MM.1S (cell line): Measurements from ENCODE around the gene NIN.

Source experiments
- DNase-seq: peaks from one replicate; pipeline ENCODE4 v3.0.0-alpha.2; 2015
- H2AFZ ChIP-seq: fragments of 300-600 bp; sonication (generic); 2 replicates; pipeline ENCODE4 v1.6.0; 2016; ENCODE audit warnings: antibody characterized with exemption, low read length
- H3F3A ChIP-seq: fragments of 300-600 bp; sonication (generic); 2 replicates; pipeline ENCODE4 v1.6.1; 2016; ENCODE audit warnings: mild to moderate bottlenecking, antibody characterized with exemption, low read length, moderate library complexity, mixed read lengths; ENCODE audit not compliant: insufficient read depth
- H3K27ac ChIP-seq: fragments of 300-600 bp; sonication (generic); 2 replicates; pipeline ENCODE4 v1.5.1; 2016; ENCODE audit warnings: mild to moderate bottlenecking, low read length
- H3K27me3 ChIP-seq: fragments of 300-600 bp; sonication (generic); replicated peaks from 2 replicates; pipeline ENCODE4 v1.6.0; 2016; ENCODE audit warnings: low read length; ENCODE audit not compliant: insufficient read depth
- H3K36me3 ChIP-seq: fragments of 300-600 bp; sonication (generic); replicated peaks from 2 replicates; pipeline ENCODE4 v1.6.1; 2016; ENCODE audit warnings: mild to moderate bottlenecking, low read length, mixed read lengths; ENCODE audit not compliant: insufficient read depth
- H3K4me1 ChIP-seq: fragments of 300-600 bp; sonication (generic); 2 replicates; pipeline ENCODE4 v1.6.1; 2016; ENCODE audit warnings: low read length, mixed read lengths
- H3K4me2 ChIP-seq: fragments of 300-600 bp; sonication (generic); 2 replicates; pipeline ENCODE4 v1.6.0; 2016; ENCODE audit warnings: low read depth, low read length
- H3K4me3 ChIP-seq: fragments of 300-600 bp; sonication (generic); 2 replicates; pipeline ENCODE4 v1.5.1; 2016; ENCODE audit warnings: low read length, mixed read lengths
- H3K79me2 ChIP-seq: fragments of 300-600 bp; sonication (generic); 2 replicates; pipeline ENCODE4 v1.6.1; 2016; ENCODE audit warnings: mixed run types, low read length, mixed read lengths
- H3K9ac ChIP-seq: fragments of 300-600 bp; sonication (generic); 2 replicates; pipeline ENCODE4 v1.6.1; 2016; ENCODE audit warnings: low read length, mixed read lengths
- H3K9me2 ChIP-seq: fragments of 300-600 bp; sonication (generic); replicated peaks from 2 replicates; pipeline ENCODE4 v1.6.1; 2016; ENCODE audit warnings: mild to moderate bottlenecking, low read length, mixed read lengths; ENCODE audit not compliant: insufficient read depth
- H3K9me3 ChIP-seq: fragments of 300-600 bp; sonication (generic); replicated peaks from 2 replicates; pipeline ENCODE4 v1.6.1; 2016; ENCODE audit warnings: mild to moderate bottlenecking, low read length, mixed read lengths; ENCODE audit not compliant: insufficient read depth
- H4K20me1 ChIP-seq: fragments of 300-600 bp; sonication (generic); 2 replicates; pipeline ENCODE4 v1.6.1; 2016; ENCODE audit warnings: mild to moderate bottlenecking, low read length, moderate library complexity, mixed read lengths; ENCODE audit not compliant: insufficient read depth
- EZH2 ChIP-seq: fragments of 300-600 bp; sonication (generic); optimal IDR thresholded peaks from 2 replicates; pipeline ENCODE3; 2017; ENCODE audit warnings: low read depth, mild to moderate bottlenecking, antibody characterized with exemption, low read length, mixed read lengths
- EZH2phosphoT487 ChIP-seq: fragments of 300-600 bp; sonication (generic); IDR thresholded peaks from 2 replicates; pipeline ENCODE4 v1.6.1; 2018; ENCODE audit warnings: antibody characterized with exemption, low read length
- TF ChIP-seq, protein P1 (sequence below): fragments of 300-600 bp; sonication (generic); IDR thresholded peaks from 2 replicates; pipeline ENCODE4 v1.5.1; 2016; ENCODE audit warnings: antibody characterized with exemption, low read length, mixed read lengths

The NIN gene

DNA sequence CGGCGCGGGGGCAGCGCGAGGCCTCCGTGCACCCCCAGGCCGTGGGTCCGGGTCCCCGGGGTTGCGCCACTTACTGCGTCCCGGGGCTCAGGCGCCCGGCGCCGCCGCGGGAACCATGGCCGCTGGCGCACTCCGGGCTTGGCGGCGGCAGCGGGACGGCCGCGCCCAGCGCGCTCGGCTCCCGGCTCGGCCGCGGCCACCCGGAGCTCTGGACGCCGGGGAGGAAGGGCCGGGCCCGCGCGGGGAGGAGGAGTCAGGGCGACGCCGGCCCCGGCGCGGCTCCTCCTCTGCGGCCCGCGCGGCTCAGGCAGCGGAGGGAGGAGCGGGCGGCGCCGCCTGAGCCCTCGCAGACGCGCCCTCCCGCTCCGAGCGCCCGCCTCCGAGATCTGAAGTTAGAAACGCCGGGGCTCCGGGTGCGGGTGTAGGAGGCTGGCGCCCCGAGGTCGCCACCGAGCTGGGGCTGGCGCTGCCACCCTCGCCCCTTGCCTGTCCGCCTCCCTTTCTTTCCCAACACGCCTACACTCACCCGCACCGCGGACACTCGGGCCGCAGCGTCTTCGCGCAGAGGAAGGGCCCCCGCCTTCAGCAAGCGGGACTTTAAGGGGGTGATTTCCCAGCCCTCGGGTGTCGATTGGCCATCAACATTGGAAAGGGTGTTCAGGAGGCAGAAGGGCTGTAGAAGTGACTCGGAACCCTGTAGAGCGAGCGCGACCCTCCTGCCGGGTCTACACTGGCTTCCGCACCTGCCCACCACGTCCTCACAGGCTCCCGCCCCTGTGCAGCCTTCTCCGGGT lies at the start of gene NIN:
Gene NIN (minus strand): TSS at position 231 of the 794 bp plus-strand sequence. CDS start 9,106 bp downstream, outside the sequence.
- Histone ChIP-seq H2AFZ (peak within 1 kb of the TSS; percentile 92), H3K4me1 (peaks cover 6% of the 10 kb centered on the region; the same call in 1 of the 2 replicates)
- peak; percentile 73 for DNase-seq

DNA sequence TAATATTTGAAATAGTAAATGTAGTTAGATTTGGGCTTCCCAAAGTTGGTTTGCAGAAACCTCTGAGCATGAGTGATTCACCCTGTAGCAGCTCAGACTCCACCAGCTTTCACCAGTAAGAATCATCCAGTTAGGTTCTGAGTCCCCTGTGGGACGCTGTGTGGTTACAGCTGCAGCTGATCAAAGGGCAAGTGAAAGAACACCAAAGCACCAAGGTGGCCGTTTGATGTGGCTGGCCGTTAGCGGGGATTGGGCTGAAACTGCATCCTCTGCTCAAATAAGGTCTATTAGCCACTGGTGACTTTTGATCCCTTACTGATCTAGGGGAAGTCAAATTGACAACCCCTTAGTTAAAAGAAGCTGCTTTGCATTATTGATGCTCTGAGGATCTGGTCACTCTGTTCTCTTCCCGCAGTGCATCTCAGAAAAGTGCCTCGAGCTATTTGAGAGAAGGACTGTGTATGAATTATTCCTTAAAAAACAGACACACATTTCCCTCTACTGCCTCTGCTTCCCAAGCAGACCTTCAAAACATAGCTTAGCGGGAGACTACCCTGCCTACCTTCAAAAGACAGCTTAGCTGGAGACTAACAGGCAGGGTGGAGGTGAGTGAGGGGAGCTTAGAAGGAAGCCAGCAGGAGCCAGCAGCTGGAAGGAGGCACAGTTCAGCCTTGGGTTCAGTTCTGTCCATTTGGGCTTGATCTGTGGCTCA lies 44.6 kb upstream of the NIN start:
- no peak overlapping the region for H3K9ac ChIP-seq
- H3K27ac ChIP-seq, result no peak overlapping the region
- H4K20me1 ChIP-seq, result no peaks in the 10 kb centered on the region
- TF ChIP-seq EZH2 (no peak), EZH2phosphoT487 (no peak)
- TF ChIP-seq, protein P1, sequence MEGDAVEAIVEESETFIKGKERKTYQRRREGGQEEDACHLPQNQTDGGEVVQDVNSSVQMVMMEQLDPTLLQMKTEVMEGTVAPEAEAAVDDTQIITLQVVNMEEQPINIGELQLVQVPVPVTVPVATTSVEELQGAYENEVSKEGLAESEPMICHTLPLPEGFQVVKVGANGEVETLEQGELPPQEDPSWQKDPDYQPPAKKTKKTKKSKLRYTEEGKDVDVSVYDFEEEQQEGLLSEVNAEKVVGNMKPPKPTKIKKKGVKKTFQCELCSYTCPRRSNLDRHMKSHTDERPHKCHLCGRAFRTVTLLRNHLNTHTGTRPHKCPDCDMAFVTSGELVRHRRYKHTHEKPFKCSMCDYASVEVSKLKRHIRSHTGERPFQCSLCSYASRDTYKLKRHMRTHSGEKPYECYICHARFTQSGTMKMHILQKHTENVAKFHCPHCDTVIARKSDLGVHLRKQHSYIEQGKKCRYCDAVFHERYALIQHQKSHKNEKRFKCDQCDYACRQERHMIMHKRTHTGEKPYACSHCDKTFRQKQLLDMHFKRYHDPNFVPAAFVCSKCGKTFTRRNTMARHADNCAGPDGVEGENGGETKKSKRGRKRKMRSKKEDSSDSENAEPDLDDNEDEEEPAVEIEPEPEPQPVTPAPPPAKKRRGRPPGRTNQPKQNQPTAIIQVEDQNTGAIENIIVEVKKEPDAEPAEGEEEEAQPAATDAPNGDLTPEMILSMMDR, result no peak
- peak; percentile 90 for DNase-seq
- no peaks in the 10 kb centered on the region for H3K9me2 ChIP-seq
- peaks cover 15% of the 10 kb centered on the region for H3K4me1 ChIP-seq
- peaks cover 6% of the 10 kb centered on the region; the same call in 1 of the 2 replicates for H3F3A ChIP-seq
- no peak overlapping the region for H3K4me3 ChIP-seq
- H3K79me2 ChIP-seq, result no peaks in the 10 kb centered on the region
- no peaks in the 10 kb centered on the region for H3K36me3 ChIP-seq
- 0 out of 2 replicates have a peak overlapping the region, but pooled peaks have one; percentile 48 for H2AFZ ChIP-seq
- H3K4me2 ChIP-seq, result peak overlapping the region; percentile 53; the same call in 1 of the 2 replicates
- no peaks in the 10 kb centered on the region for H3K27me3 ChIP-seq
- H3K9me3 ChIP-seq, result no peaks in the 10 kb centered on the region

More for the DNA sequence above, at the start of gene NIN:
- Histone ChIP-seq H3K9me2 (no peaks in the 10 kb centered on the region), H3K9ac (peak within 1 kb of the TSS; percentile 42; the same call in 1 of the 2 replicates), H3K9me3 (no peaks in the 10 kb centered on the region), H3F3A (no peaks in the 10 kb centered on the region), H3K4me2 (peak within 1 kb of the TSS; percentile 72), H3K79me2 (peaks cover 36% of the 10 kb centered on the region), H3K27me3 (no peaks in the 10 kb centered on the region), H3K27ac (no peak within 1 kb of the TSS), H3K4me3 (peak within 1 kb of the TSS; percentile 65), H4K20me1 (no peaks in the 10 kb centered on the region), H3K36me3 (no peaks in the 10 kb centered on the region)
- TF ChIP-seq EZH2phosphoT487 (no peak), EZH2 (no peak)

DNA sequence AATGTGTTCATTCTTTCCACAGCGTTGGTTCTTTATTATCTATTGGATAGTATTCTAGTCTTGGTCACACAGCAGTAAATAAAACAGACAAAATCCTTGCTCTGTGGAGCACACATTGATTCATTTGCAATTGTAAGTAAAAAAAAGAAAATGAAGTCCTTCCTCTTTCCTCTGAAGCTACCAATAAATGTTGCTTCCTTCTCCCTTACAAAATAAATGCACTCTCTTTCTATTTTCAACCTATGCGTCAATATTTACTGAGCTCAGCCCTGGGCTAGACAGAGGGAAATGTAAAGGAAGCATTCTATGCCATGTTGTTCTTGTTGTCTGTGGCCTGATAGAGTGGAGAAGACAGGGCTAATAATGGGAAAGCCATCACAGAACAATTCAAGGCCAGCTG lies 43.8 kb upstream of the NIN start:
- Histone ChIP-seq H3K36me3 (no peaks in the 10 kb centered on the region), H3F3A (peaks cover 6% of the 10 kb centered on the region; the same call in 1 of the 2 replicates), H3K4me2 (peak overlapping the region; percentile 53; the same call in 1 of the 2 replicates), H3K9me2 (no peaks in the 10 kb centered on the region), H3K9ac (no peak overlapping the region), H3K27me3 (no peaks in the 10 kb centered on the region), H3K27ac (no peak overlapping the region), H3K9me3 (no peaks in the 10 kb centered on the region), H4K20me1 (no peaks in the 10 kb centered on the region), H3K4me3 (no peak overlapping the region), H3K79me2 (no peaks in the 10 kb centered on the region), H3K4me1 (peaks cover 15% of the 10 kb centered on the region), H2AFZ (0 out of 2 replicates have a peak overlapping the region, but pooled peaks have one; percentile 48)
- TF ChIP-seq EZH2phosphoT487, result no peak
- TF ChIP-seq, protein P1, result no peak
- TF ChIP-seq EZH2, result no peak
- DNase-seq, result no peak
